Measurements from ENCODE around the gene SIX1. TPM values are rescaled to one million over a fixed set of nuclear protein-coding genes. Genes with fewer than 3 reads are reported as not detected.
A peak's percentile ranks its signal among the peaks of the same experiment; 100 is the strongest.

SIX1 gene
- total and polyA plus RNA-seq, 4 donors: 0.17 to 44.8 (median 19.9) TPM

DNA sequence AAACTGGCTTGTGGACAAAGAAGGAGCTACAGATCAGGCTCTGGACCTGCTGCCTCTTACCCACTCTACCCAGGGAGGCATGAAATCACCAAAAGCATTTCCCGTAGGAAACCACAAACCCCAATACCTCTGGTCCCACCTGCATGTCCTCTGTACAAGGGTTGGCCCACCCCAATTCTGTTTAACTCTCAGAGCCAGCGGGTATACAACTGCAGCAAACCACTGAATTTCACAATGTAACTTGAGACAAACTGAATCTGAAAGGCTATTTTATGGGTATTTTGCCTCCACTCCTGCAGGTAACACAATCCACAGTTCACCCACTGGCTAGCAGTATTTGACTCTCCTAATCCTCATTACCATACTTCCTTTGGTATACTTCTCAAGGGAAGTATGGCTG, 16.5 kb downstream of the SIX1 start:
- Histone ChIP-seq H3K9me3 (ENCODE audit: control insufficient read depth, insufficient read depth, low read length) (no peaks in the 10 kb centered on the region), H3K4me1 (ENCODE audit: control insufficient read depth, insufficient read depth, low read length) (peaks cover 8% of the 10 kb centered on the region), H3K27ac (ENCODE audit: low read depth, low read length) (no peak overlapping the region), H3K4me3 (ENCODE audit: low read depth, low read length) (no peak overlapping the region), H3K27me3 (ENCODE audit: control insufficient read depth, insufficient read depth, low read length) (peaks cover 34% of the 10 kb centered on the region), H3K36me3 (ENCODE audit: control insufficient read depth, insufficient read depth, low read length) (no peaks in the 10 kb centered on the region)
- DNase-seq (ENCODE audit: low read depth in 4 of 6, low spot score in 6 of 6): no peak
- 20% methylated on average over 1 of the region's 2 CpGs for WGBS (ENCODE audit: insufficient coverage)

DNA sequence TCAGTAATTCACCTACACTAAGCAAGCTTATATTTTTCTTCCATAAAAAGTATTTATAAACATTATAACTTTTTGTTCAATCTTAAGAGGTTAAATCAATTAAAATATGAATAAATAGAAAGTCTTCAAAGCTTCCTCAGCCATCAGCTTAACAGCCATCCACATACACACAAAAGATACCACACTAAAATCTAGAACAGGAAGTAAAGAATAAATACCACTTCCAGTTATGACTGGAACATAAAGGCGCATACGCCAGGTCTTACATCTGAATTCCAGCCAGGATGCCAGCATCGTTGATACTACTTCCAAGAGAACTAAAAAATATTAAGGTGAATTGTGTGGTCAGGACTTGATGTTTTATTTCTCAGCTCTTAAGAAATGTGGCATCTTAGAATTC, 17.0 kb downstream of the SIX1 start:
- peaks cover 29% of the 10 kb centered on the region for H3K27me3 ChIP-seq (ENCODE audit: control insufficient read depth, insufficient read depth, low read length)
- DNase-seq (ENCODE audit: low read depth in 4 of 6, low spot score in 6 of 6): no peak
- WGBS (ENCODE audit: insufficient coverage): no CpG with 5 or more reads among the region's 3 CpGs
- no peaks in the 10 kb centered on the region for H3K9me3 ChIP-seq (ENCODE audit: control insufficient read depth, insufficient read depth, low read length)
- H3K27ac ChIP-seq (ENCODE audit: low read depth, low read length): no peak overlapping the region
- H3K36me3 ChIP-seq (ENCODE audit: control insufficient read depth, insufficient read depth, low read length): no peaks in the 10 kb centered on the region
- H3K4me3 ChIP-seq (ENCODE audit: low read depth, low read length): no peak overlapping the region
- H3K4me1 ChIP-seq (ENCODE audit: control insufficient read depth, insufficient read depth, low read length): peaks cover 2% of the 10 kb centered on the region

DNA sequence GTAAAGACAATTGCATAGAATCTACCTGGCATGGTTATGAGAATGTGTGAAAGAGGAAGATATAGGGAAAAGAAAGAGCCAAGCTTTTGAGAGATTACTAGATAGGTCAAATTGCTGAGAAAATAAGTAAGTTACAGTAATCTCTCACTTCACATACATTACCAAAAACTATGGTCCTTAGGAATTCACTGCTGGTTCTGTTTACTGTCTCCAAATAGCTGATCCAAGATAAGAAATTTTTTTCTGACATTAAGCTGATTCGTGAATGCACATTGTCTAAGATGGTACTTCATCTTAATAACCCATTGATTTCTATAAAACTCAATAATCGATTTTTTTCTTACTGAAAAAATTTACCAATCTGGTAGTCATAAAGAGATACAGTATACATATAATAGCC, 17.4 kb downstream of the SIX1 start:
- peaks cover 25% of the 10 kb centered on the region for H3K27me3 ChIP-seq (ENCODE audit: control insufficient read depth, insufficient read depth, low read length)
- H3K27ac ChIP-seq (ENCODE audit: low read depth, low read length): no peak overlapping the region
- H3K4me1 ChIP-seq (ENCODE audit: control insufficient read depth, insufficient read depth, low read length): no peaks in the 10 kb centered on the region
- H3K9me3 ChIP-seq (ENCODE audit: control insufficient read depth, insufficient read depth, low read length): no peaks in the 10 kb centered on the region
- H3K4me3 ChIP-seq (ENCODE audit: low read depth, low read length): no peak overlapping the region
- no peaks in the 10 kb centered on the region for H3K36me3 ChIP-seq (ENCODE audit: control insufficient read depth, insufficient read depth, low read length)
- no CpG with 5 or more reads among the region's 2 CpGs for WGBS (ENCODE audit: insufficient coverage)
- DNase-seq (ENCODE audit: low read depth in 4 of 6, low spot score in 6 of 6): no peak

DNA sequence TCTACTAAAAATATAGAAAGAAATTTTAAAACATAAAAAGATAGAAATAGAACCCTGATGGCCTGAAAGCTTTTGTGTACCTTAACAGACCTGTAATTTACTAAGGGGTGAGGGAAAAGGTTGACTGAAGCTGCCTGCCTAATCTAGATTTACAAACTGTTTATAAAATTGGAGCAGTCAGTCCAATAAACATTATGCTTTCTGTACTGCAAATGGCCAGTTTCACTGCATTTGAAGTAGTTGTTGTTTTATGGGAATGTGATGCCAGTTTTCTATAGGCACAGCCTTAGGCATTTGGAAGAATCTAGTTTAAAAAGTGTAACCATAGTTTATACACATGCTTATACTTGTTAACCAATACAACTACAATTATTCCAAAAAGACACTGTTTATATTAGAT, 19.1 kb downstream of the SIX1 start:
- Histone ChIP-seq H3K4me1 (ENCODE audit: control insufficient read depth, insufficient read depth, low read length) (no peaks in the 10 kb centered on the region), H3K27ac (ENCODE audit: low read depth, low read length) (no peak overlapping the region), H3K36me3 (ENCODE audit: control insufficient read depth, insufficient read depth, low read length) (no peaks in the 10 kb centered on the region), H3K27me3 (ENCODE audit: control insufficient read depth, insufficient read depth, low read length) (peaks cover 11% of the 10 kb centered on the region), H3K4me3 (ENCODE audit: low read depth, low read length) (no peak overlapping the region), H3K9me3 (ENCODE audit: control insufficient read depth, insufficient read depth, low read length) (no peaks in the 10 kb centered on the region)
- no peak for DNase-seq (ENCODE audit: low read depth in 4 of 6, low spot score in 6 of 6)

DNA sequence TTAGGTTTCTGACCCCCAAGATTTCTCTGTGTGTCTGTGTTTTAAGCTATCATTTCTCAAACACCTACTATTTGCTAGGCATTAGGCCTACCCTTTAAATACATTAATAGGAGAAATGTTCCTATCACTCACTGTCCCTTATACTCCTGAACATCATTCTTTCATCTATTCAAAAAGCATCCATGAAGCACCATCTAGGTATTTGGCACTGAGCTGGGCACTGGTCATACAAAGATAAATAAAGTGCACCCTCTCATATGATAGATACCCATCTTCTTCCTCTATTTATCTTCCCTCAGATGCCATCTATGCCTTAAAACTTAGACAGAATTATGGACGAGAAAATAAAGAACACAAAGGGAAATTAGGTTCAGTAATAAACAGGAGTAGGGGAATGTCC, 20.4 kb downstream of the SIX1 start:
- no peak for DNase-seq (ENCODE audit: low read depth in 4 of 6, low spot score in 6 of 6)
- Histone ChIP-seq H3K27me3 (ENCODE audit: control insufficient read depth, insufficient read depth, low read length) (peaks cover 14% of the 10 kb centered on the region), H3K4me3 (ENCODE audit: low read depth, low read length) (no peak overlapping the region), H3K36me3 (ENCODE audit: control insufficient read depth, insufficient read depth, low read length) (no peaks in the 10 kb centered on the region), H3K27ac (ENCODE audit: low read depth, low read length) (no peak overlapping the region), H3K4me1 (ENCODE audit: control insufficient read depth, insufficient read depth, low read length) (no peaks in the 10 kb centered on the region), H3K9me3 (ENCODE audit: control insufficient read depth, insufficient read depth, low read length) (no peaks in the 10 kb centered on the region)
- no CpG with 5 or more reads among the region's 1 CpG for WGBS (ENCODE audit: insufficient coverage)

DNA sequence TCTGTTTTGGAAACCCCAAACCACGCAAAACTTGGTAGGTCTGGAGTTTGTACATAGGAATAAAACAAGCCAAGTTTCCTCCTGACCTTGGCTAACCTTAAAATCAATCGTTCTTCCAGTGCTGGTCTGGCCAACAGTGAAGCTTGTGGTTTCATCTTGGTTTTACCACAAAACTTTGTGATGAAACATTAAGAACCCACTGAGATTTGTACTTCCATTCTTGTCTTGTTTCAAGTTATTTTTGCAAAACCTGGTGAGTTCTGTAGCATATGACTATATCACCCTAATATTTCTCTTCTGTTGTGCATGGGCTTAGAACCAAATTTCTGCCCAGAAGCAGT, 26.4 kb downstream of the SIX1 start:
- Histone ChIP-seq H3K4me1 (ENCODE audit: control insufficient read depth, insufficient read depth, low read length) (no peaks in the 10 kb centered on the region), H3K36me3 (ENCODE audit: control insufficient read depth, insufficient read depth, low read length) (no peaks in the 10 kb centered on the region), H3K9me3 (ENCODE audit: control insufficient read depth, insufficient read depth, low read length) (no peaks in the 10 kb centered on the region), H3K27ac (ENCODE audit: low read depth, low read length) (peak overlapping the region; percentile 10), H3K4me3 (ENCODE audit: low read depth, low read length) (no peak overlapping the region), H3K27me3 (ENCODE audit: control insufficient read depth, insufficient read depth, low read length) (peaks cover 3% of the 10 kb centered on the region)
- DNase-seq (ENCODE audit: low read depth in 4 of 6, low spot score in 6 of 6): no peak
- WGBS (ENCODE audit: insufficient coverage): 100% methylated on average over 1 of the region's 2 CpGs

DNA sequence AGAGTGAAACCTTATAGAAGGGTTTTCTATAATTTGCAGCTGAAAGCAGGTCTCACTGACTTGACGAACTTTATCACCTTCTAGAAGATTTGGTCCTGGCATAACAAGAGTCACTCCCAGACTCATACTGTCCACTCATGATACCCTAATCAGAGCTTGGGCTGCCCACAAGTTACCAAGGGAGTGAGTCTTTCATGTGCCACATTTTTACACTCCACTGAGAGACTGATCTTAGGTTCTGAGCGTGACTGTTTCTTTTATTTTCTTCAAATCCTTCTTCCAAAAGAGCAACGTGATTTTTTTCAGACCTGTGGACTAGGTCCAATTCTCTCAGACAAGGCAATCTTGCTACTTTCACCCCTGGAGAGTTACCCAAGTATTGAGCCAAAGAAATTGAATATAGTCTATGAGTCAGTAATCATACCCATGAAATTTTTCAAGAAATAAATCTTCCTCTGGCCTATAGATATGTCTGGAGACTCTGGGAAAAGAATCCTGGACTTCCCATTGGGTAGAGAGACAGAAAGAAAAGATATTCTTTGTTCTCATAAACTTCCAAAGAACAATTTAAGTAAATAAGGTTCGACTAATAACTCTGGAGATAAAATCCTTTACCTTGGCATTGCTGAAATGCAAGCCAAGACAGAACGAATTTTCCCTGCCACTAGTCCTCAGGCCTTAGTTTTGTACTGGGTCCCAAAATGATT, 26.9 kb downstream of the SIX1 start:
- Histone ChIP-seq H3K9me3 (ENCODE audit: control insufficient read depth, insufficient read depth, low read length) (no peaks in the 10 kb centered on the region), H3K27ac (ENCODE audit: low read depth, low read length) (peak overlapping the region; percentile 10), H3K27me3 (ENCODE audit: control insufficient read depth, insufficient read depth, low read length) (peaks cover 3% of the 10 kb centered on the region), H3K36me3 (ENCODE audit: control insufficient read depth, insufficient read depth, low read length) (no peaks in the 10 kb centered on the region), H3K4me3 (ENCODE audit: low read depth, low read length) (no peak overlapping the region), H3K4me1 (ENCODE audit: control insufficient read depth, insufficient read depth, low read length) (no peaks in the 10 kb centered on the region)
- peak in 1 of 6 donors; percentile 4 for DNase-seq (ENCODE audit: low read depth in 4 of 6, low spot score in 6 of 6)
- no CpG with 5 or more reads among the region's 5 CpGs for WGBS (ENCODE audit: insufficient coverage)

DNA sequence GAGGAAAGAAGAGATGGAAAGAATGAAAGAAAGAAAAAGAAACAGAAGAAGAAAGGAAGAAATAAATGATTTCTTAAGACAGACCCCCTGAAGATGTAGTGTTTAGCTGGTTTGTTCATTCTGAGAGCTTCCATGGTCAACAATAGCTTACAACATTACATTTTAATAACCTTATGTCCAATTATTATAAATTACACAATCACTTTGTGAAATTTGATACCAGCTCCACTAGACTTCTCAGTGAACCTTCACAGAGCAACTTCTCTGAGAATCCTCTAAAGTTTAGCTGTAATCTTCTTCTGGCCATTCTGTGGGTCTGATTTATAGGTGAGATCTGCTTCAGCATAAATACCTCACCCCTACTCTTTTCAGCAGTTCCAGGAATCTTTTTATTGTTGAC, 27.9 kb downstream of the SIX1 start:
- H3K4me3 ChIP-seq (ENCODE audit: low read depth, low read length): no peak overlapping the region

DNA sequence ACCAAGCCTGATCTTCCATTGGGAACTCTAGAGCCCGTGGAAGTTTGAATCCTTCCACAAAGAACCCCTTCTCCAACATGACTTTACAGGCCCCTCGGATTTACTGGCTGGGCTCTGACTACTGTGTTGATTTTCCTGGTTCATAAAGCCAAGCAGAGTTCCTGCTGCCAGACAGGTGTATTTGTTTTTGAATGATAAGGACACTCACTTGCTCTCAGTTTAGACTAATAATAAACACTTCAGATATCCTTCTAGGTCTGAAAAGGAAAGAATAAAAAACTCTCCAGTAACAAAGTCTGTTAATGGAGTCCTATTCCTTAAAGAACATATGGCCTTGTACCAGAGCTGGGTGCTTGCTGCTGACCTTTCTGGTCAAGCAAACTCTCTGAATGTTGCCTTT, 31.0 kb downstream of the SIX1 start:
- 100% methylated on average over 1 of the region's 2 CpGs for WGBS (ENCODE audit: insufficient coverage)

More for the DNA sequence above, 27.9 kb downstream of the SIX1 start:
- peaks cover 3% of the 10 kb centered on the region for H3K27me3 ChIP-seq (ENCODE audit: control insufficient read depth, insufficient read depth, low read length)
- H3K27ac ChIP-seq (ENCODE audit: low read depth, low read length): no peak overlapping the region
- no peaks in the 10 kb centered on the region for H3K9me3 ChIP-seq (ENCODE audit: control insufficient read depth, insufficient read depth, low read length)
- no peak for DNase-seq (ENCODE audit: low read depth in 4 of 6, low spot score in 6 of 6)
- H3K4me1 ChIP-seq (ENCODE audit: control insufficient read depth, insufficient read depth, low read length): no peaks in the 10 kb centered on the region
- no peaks in the 10 kb centered on the region for H3K36me3 ChIP-seq (ENCODE audit: control insufficient read depth, insufficient read depth, low read length)

DNA sequence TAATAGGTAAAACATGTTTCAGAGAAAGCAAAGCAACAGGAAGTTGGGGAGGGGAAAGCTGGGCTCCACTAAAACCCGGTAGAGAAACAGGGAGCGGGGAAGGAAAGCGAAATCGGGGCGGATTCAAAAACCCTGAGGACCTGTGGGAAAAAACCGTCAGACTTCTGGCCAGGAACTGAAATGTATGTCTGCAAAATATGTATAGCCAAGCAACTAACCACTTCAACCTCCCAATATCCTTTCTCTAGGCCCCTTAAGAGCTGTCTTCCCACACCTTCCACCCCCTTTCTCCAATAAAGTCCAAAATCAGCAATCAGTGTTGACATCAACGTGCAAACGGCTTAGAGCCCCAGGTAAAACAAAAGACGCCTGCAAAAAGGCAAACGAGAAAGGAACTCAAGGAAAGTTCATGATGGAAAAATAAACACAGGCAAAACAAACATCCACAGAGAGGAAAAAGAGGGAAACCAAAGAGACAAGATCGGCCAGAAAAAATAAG, 32.8 kb downstream of the SIX1 start:
- Histone ChIP-seq H3K9me3 (ENCODE audit: control insufficient read depth, insufficient read depth, low read length) (no peaks in the 10 kb centered on the region), H3K4me3 (ENCODE audit: low read depth, low read length) (no peak overlapping the region), H3K36me3 (ENCODE audit: control insufficient read depth, insufficient read depth, low read length) (no peaks in the 10 kb centered on the region), H3K27ac (ENCODE audit: low read depth, low read length) (peak overlapping the region; percentile 53), H3K4me1 (ENCODE audit: control insufficient read depth, insufficient read depth, low read length) (no peaks in the 10 kb centered on the region), H3K27me3 (ENCODE audit: control insufficient read depth, insufficient read depth, low read length) (no peaks in the 10 kb centered on the region)
- peak in 1 of 6 donors; percentile 60 for DNase-seq (ENCODE audit: low read depth in 4 of 6, low spot score in 6 of 6)
- 51% methylated on average over 5 of the region's 11 CpGs for WGBS (ENCODE audit: insufficient coverage)

More for the DNA sequence above, 31.0 kb downstream of the SIX1 start:
- Histone ChIP-seq H3K9me3 (ENCODE audit: control insufficient read depth, insufficient read depth, low read length) (no peaks in the 10 kb centered on the region), H3K4me3 (ENCODE audit: low read depth, low read length) (no peak overlapping the region), H3K36me3 (ENCODE audit: control insufficient read depth, insufficient read depth, low read length) (no peaks in the 10 kb centered on the region), H3K27me3 (ENCODE audit: control insufficient read depth, insufficient read depth, low read length) (no peaks in the 10 kb centered on the region), H3K4me1 (ENCODE audit: control insufficient read depth, insufficient read depth, low read length) (no peaks in the 10 kb centered on the region), H3K27ac (ENCODE audit: low read depth, low read length) (no peak overlapping the region)
- no peak for DNase-seq (ENCODE audit: low read depth in 4 of 6, low spot score in 6 of 6)
